B cell (primary cell): Measurements from ENCODE around the gene PPP4R4. TPM values are rescaled to one million over a fixed set of nuclear protein-coding genes. Genes with fewer than 3 reads are reported as not detected.

ENCODE experiments used
- ATAC-seq: fragments of 200-7000 bp; cut with Tn5 transposase; one replicate; pipeline ENCODE4 v1.10.0; 2021; ENCODE audit warnings: low read depth, mild to moderate bottlenecking, moderate number of reproducible peaks, moderate library complexity
- CTCF ChIA-PET: fragments of 350-600 bp; sonication (Branson Sonifier 250); formaldehyde crosslinking; loops from one replicate; lab custom pipeline; 2021; ENCODE audit warnings: antibody characterized with exemption, inconsistent platforms; lab: Charles Lee
- POLR2A ChIA-PET: fragments of 350-600 bp; sonication (Branson Sonifier 250); formaldehyde crosslinking; loops from one replicate; lab custom pipeline; 2021; ENCODE audit warnings: antibody characterized with exemption; lab: Charles Lee
- DNase-seq: peaks from one replicate; pipeline ENCODE4 v3.0.0; 2013
- H2AFZ ChIP-seq: 2 replicates; pipeline ENCODE4 v1.6.1; 2012; ENCODE audit warnings: mild to moderate bottlenecking, low read depth, low read length; ENCODE audit not compliant: insufficient read depth, poor library complexity, severe bottlenecking
- H3K27ac ChIP-seq, 2 donors: 1 replicate in 1 of 2; 2 replicates in 1 of 2; pipeline ENCODE4 v1.5.1; 2012 to 2013; ENCODE audit warnings: low read length in 2 of 2, mild to moderate bottlenecking in 2 of 2, moderate library complexity in 1 of 2
- H3K27me3 ChIP-seq, 4 experiments: fragments of 200-600 bp in 1 of 4; sonication (generic) in 1 of 4; replicated peaks in 1 of 4; 1 replicate in 2 of 4; 2 replicates in 2 of 4; pipeline versions ENCODE4 v1.6.1 to v1.7.0; 2013 to 2016; ENCODE audit warnings: low read length in 3 of 4, mild to moderate bottlenecking in 2 of 4, mixed read lengths in 1 of 4, moderate library complexity in 1 of 4; ENCODE audit not compliant: insufficient read depth in 4 of 4, control insufficient read depth in 3 of 4; ENCODE audit errors: control extremely low read depth in 1 of 4
- H3K36me3 ChIP-seq, 2 experiments: replicated peaks in 1 of 2; 1 replicate in 1 of 2; 2 replicates in 1 of 2; pipeline versions ENCODE4 v1.6.1 to v1.7.1; 2013; ENCODE audit warnings: low read length in 1 of 2; ENCODE audit not compliant: insufficient read depth in 2 of 2, control insufficient read depth in 1 of 2; ENCODE audit errors: control extremely low read depth in 1 of 2, extremely low read depth in 1 of 2
- H3K4me1 ChIP-seq, 2 donors: fragments of 200-600 bp in 1 of 2; sonication (generic) in 1 of 2; 1 replicate in 1 of 2; 2 replicates in 1 of 2; pipeline versions ENCODE4 v1.5.1 to v1.6.1; 2013 to 2017; ENCODE audit warnings: low read length in 2 of 2; ENCODE audit not compliant: control insufficient read depth in 2 of 2, insufficient read depth in 2 of 2
- H3K4me2 ChIP-seq: replicated peaks from 2 replicates; pipeline ENCODE3; 2012; ENCODE audit warnings: mild to moderate bottlenecking, low read depth, low read length; ENCODE audit not compliant: poor library complexity, severe bottlenecking
- H3K4me3 ChIP-seq, 5 experiments: fragments of 200-600 bp in 1 of 5; sonication (generic) in 1 of 5; 1 replicate in 3 of 5; 2 replicates in 2 of 5; pipeline versions ENCODE4 v1.5.1 to v1.7.0; 2011 to 2016; ENCODE audit warnings: low read length in 4 of 5, mild to moderate bottlenecking in 4 of 5, low read depth in 2 of 5, control low read depth in 1 of 5, moderate library complexity in 1 of 5; ENCODE audit not compliant: insufficient read depth in 1 of 5; ENCODE audit errors: control extremely low read depth in 1 of 5, extremely low read depth in 1 of 5
- H3K79me2 ChIP-seq: fragments of 200-600 bp; sonication (generic); one replicate; pipeline ENCODE4 v1.6.0; 2016; ENCODE audit warnings: low read length; ENCODE audit not compliant: control insufficient read depth, insufficient read depth
- H3K9ac ChIP-seq: fragments of 200-600 bp; sonication (generic); 2 replicates; pipeline ENCODE4 v1.6.1; 2017; ENCODE audit warnings: mild to moderate bottlenecking, low read length, moderate library complexity
- H3K9me3 ChIP-seq, 3 donors: one replicate each; pipeline versions ENCODE4 v1.6.1 to v1.7.1; 2013; ENCODE audit warnings: low read length in 2 of 3; ENCODE audit not compliant: control insufficient read depth in 2 of 3, insufficient read depth in 1 of 3; ENCODE audit errors: control extremely low read depth in 1 of 3
- H4K20me1 ChIP-seq: 2 replicates; pipeline ENCODE4 v1.6.0; 2012; ENCODE audit warnings: mild to moderate bottlenecking, low read length; ENCODE audit not compliant: insufficient read depth, control insufficient read depth, poor library complexity, severe bottlenecking
- H3K27ac Mint-ChIP-seq: one replicate; pipeline ENCODE4 v1.8.0; 2021; ENCODE audit warnings: mixed read lengths
- H3K27me3 Mint-ChIP-seq: one replicate; pipeline ENCODE4 v1.8.0; 2021; ENCODE audit warnings: mixed read lengths
- H3K4me1 Mint-ChIP-seq: one replicate; pipeline ENCODE4 v1.8.0; 2021; ENCODE audit warnings: mixed read lengths
- H3K4me3 Mint-ChIP-seq: one replicate; pipeline ENCODE4 v1.8.0; 2021; ENCODE audit warnings: mixed read lengths
- H3K9me3 Mint-ChIP-seq: one replicate; pipeline ENCODE4 v1.8.0; 2022; ENCODE audit warnings: mixed read lengths; ENCODE audit not compliant: insufficient read depth
- CTCF ChIP-seq: fragments of 200-600 bp; IDR thresholded peaks from one replicate; pipeline ENCODE4 v1.8.0; 2022; ENCODE audit warnings: antibody characterized with exemption, mild to moderate bottlenecking
- EZH2 ChIP-seq: IDR thresholded peaks from 2 replicates; pipeline ENCODE4 v1.6.1; 2012; ENCODE audit warnings: borderline replicate concordance, low read depth, mild to moderate bottlenecking, moderate library complexity, low read length; ENCODE audit not compliant: insufficient read depth, poor library complexity, severe bottlenecking
- WGBS: methylation state at CpG from one replicate; pipeline ENCODE4 v1.1.5; 2013; ENCODE audit warnings: missing lambda C conversion rate; ENCODE audit not compliant: insufficient coverage; 5-methylcytosine and 5-hydroxymethylcytosine counted together
- intact Hi-C: fragments of 100-400 bp; cut with micrococcal nuclease; formaldehyde crosslinking; loops from one replicate; pipeline ENCODE4 v1.10.0; 2022
- polyA plus RNA-seq: library from polyadenylated mRNA; depleted of rRNA; stranded (reverse); fragments of >200 nt; gene quantifications from 2 replicates; pipeline ENCODE4 v1.2.3, GENCODE V29; 2012
- total RNA-seq, 2 donors: library from RNA; stranded (reverse); fragments of 120-200 nt in 1 of 2; gene quantifications; 1 replicate in 1 of 2; 2 replicates in 1 of 2; pipeline versions ENCODE4 v1.2.3 to v1.2.4, GENCODE V29; 2013 to 2022

Gene PPP4R4
- total and polyA plus RNA-seq, 2 donors (not counting 1 experiment from before 2014, with no cell fraction given) = not detected

GRCh38 chr14:94321421-94322271, 147.5 kb downstream of the PPP4R4 start:
- Mint-ChIP-seq H3K4me3 (no peak overlapping the region), H3K9me3 (no peaks in the 10 kb centered on the region), H3K27me3 (no peaks in the 10 kb centered on the region), H3K4me1 (no peaks in the 10 kb centered on the region), H3K27ac (no peak overlapping the region)
- intact Hi-C loops = no loop called here
- CTCF ChIA-PET = no interaction called here
- WGBS = 100% methylated on average over 1 of the region's 5 CpGs
- TF ChIP-seq CTCF (no peak), EZH2 (no peak)
- H3K27ac ChIP-seq = no peak overlapping the region
- no peak overlapping the region for H2AFZ ChIP-seq
- no peak overlapping the region for H3K4me3 ChIP-seq
- H3K4me2 ChIP-seq = no peak overlapping the region
- no peaks in the 10 kb centered on the region for H3K4me1 ChIP-seq
- DNase-seq (no peak), ATAC-seq (no peak)
- peaks cover 0 to 9% (median 0%) of the 10 kb centered on the region in 3 donors for H3K9me3 ChIP-seq
- H3K36me3 ChIP-seq = no peaks in the 10 kb centered on the region
- POLR2A ChIA-PET = no interaction called here
- H3K9ac ChIP-seq = no peak overlapping the region
- no peaks in the 10 kb centered on the region for H4K20me1 ChIP-seq
- H3K27me3 ChIP-seq = no peaks in the 10 kb centered on the region
- H3K79me2 ChIP-seq = no peaks in the 10 kb centered on the region
